ENCODE results near the gene FMN2.

The FMN2 gene

DNA sequence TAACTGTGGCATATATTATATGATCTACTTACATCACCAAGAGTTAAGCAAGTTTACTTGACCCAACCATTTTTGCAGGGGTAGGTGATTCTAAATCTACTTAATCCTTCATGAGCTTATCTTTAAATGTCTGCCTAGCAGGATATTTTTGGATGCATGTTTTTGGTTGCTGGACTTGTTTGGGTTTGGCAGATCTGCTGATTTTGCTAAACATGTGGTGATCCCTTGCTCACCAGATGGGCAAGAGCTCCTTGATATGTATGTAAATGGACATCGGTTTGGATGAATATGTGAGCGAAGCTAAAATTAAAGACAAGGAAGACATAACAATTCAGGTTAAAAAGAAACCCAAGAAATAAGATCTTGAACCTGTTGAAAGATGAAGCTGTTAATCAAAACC, 36.7 kb downstream of the FMN2 start:
- Histone ChIP-seq H3K27ac (ENCODE audit: insufficient read depth, low read length, poor library complexity, severe bottlenecking) (no peak overlapping the region), H3K27me3 (replicated peaks; ENCODE audit: control insufficient read depth, insufficient read depth, low read length, poor library complexity, severe bottlenecking) (no peaks in the 10 kb centered on the region), H3K36me3 (ENCODE audit: control insufficient read depth, insufficient read depth, low read length) (no peaks in the 10 kb centered on the region), H3K4me3 (ENCODE audit: insufficient read depth, low read depth, low read length, poor library complexity, severe bottlenecking) (no peak overlapping the region), H3K4me1 (ENCODE audit: control insufficient read depth, insufficient read depth, low read length, poor library complexity, severe bottlenecking) (no peaks in the 10 kb centered on the region), H3K9me3 (ENCODE audit: control insufficient read depth, low read length) (no peaks in the 10 kb centered on the region)
- DNase-seq = no peak

DNA sequence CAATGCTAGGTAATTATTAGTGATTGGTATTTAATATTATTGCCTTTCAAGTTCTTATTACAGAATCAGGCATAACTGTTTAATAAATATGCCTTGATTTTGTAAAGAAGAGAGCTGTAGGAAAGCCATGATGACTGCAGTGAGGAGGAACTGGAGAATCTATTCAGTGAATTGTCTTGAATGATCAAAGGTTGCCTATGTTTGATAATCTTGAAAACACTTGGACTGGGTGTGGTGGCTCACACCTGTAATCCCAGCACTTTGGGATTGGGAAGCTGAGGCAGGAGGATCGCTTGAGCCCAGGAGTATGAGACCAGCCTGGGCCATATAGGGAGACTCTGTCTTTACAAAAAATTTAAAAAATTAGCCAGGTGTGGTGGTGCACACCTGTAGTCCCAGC, 42.4 kb downstream of the FMN2 start:
- no peak for DNase-seq

DNA sequence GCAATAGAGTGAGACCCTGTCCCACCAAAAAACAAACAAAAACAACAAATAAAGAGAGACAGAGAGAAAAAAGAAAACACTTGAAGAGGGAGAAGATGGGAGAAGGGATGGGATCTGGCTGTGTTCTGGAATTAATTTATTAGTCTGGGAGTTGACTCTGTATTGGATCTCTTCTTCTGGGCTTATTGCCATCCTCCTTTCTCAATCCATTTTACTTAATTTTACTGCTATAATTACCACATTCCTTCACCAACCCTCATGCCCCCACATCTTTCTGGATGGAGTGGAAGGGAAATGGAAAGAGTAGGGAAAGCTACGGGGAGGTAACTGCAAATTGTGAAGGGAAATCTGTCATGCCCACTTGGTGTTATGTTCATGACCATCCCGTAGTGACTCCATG, 42.9 kb downstream of the FMN2 start:
- H3K36me3 ChIP-seq (ENCODE audit: control insufficient read depth, insufficient read depth, low read length) = no peaks in the 10 kb centered on the region
- no peaks in the 10 kb centered on the region for H3K9me3 ChIP-seq (ENCODE audit: control insufficient read depth, low read length)
- no peaks in the 10 kb centered on the region for H3K4me1 ChIP-seq (ENCODE audit: control insufficient read depth, insufficient read depth, low read length, poor library complexity, severe bottlenecking)
- DNase-seq = no peak
- no peak overlapping the region for H3K4me3 ChIP-seq (ENCODE audit: insufficient read depth, low read depth, low read length, poor library complexity, severe bottlenecking)
- H3K27me3 ChIP-seq (replicated peaks; ENCODE audit: control insufficient read depth, insufficient read depth, low read length, poor library complexity, severe bottlenecking) = no peaks in the 10 kb centered on the region
- no peak overlapping the region for H3K27ac ChIP-seq (ENCODE audit: insufficient read depth, low read length, poor library complexity, severe bottlenecking)

More for the DNA sequence above, 42.4 kb downstream of the FMN2 start:
- H3K4me3 ChIP-seq (ENCODE audit: insufficient read depth, low read depth, low read length, poor library complexity, severe bottlenecking) = no peak overlapping the region
- H3K27ac ChIP-seq (ENCODE audit: insufficient read depth, low read length, poor library complexity, severe bottlenecking) = no peak overlapping the region
- no peaks in the 10 kb centered on the region for H3K36me3 ChIP-seq (ENCODE audit: control insufficient read depth, insufficient read depth, low read length)
- H3K4me1 ChIP-seq (ENCODE audit: control insufficient read depth, insufficient read depth, low read length, poor library complexity, severe bottlenecking) = no peaks in the 10 kb centered on the region
- no peaks in the 10 kb centered on the region for H3K9me3 ChIP-seq (ENCODE audit: control insufficient read depth, low read length)
- H3K27me3 ChIP-seq (replicated peaks; ENCODE audit: control insufficient read depth, insufficient read depth, low read length, poor library complexity, severe bottlenecking) = no peaks in the 10 kb centered on the region

DNA sequence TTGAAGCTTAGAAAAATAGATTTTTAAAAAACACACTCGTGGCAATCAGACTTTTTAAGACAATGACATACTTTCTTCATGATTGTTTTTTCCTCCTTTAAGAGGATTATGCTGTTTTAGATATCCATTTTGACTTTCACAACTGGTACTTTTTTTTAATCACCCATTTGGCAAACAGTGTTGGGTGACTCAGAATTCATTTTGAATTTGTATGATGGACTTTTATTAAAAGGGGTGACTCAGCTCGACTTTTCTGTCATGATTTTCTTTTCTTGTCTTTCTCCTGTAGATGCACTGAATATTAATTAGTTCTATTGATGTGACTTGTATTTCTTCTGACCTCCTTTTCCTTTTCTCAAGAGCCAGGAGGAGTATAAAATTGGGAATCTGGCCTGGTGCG, 44.7 kb downstream of the FMN2 start:
- no peaks in the 10 kb centered on the region for H3K36me3 ChIP-seq (ENCODE audit: control insufficient read depth, insufficient read depth, low read length)
- no peaks in the 10 kb centered on the region for H3K27me3 ChIP-seq (replicated peaks; ENCODE audit: control insufficient read depth, insufficient read depth, low read length, poor library complexity, severe bottlenecking)
- no peak overlapping the region for H3K4me3 ChIP-seq (ENCODE audit: insufficient read depth, low read depth, low read length, poor library complexity, severe bottlenecking)
- no peak overlapping the region for H3K27ac ChIP-seq (ENCODE audit: insufficient read depth, low read length, poor library complexity, severe bottlenecking)
- H3K9me3 ChIP-seq (ENCODE audit: control insufficient read depth, low read length) = no peaks in the 10 kb centered on the region
- no peaks in the 10 kb centered on the region for H3K4me1 ChIP-seq (ENCODE audit: control insufficient read depth, insufficient read depth, low read length, poor library complexity, severe bottlenecking)
- DNase-seq = no peak

- H3K9me3 ChIP-seq (ENCODE audit: control insufficient read depth, low read length) = no peaks in the 10 kb centered on the region
- DNase-seq = no peak
- H3K36me3 ChIP-seq (ENCODE audit: control insufficient read depth, insufficient read depth, low read length) = no peaks in the 10 kb centered on the region
- H3K27me3 ChIP-seq (replicated peaks; ENCODE audit: control insufficient read depth, insufficient read depth, low read length, poor library complexity, severe bottlenecking) = no peaks in the 10 kb centered on the region
- H3K27ac ChIP-seq (ENCODE audit: insufficient read depth, low read length, poor library complexity, severe bottlenecking) = no peak overlapping the region
- no peaks in the 10 kb centered on the region for H3K4me1 ChIP-seq (ENCODE audit: control insufficient read depth, insufficient read depth, low read length, poor library complexity, severe bottlenecking)
- no peak overlapping the region for H3K4me3 ChIP-seq (ENCODE audit: insufficient read depth, low read depth, low read length, poor library complexity, severe bottlenecking)
Measured at GRCh38 chr1:240138867-240139266, 47.2 kb downstream of the FMN2 start.

DNA sequence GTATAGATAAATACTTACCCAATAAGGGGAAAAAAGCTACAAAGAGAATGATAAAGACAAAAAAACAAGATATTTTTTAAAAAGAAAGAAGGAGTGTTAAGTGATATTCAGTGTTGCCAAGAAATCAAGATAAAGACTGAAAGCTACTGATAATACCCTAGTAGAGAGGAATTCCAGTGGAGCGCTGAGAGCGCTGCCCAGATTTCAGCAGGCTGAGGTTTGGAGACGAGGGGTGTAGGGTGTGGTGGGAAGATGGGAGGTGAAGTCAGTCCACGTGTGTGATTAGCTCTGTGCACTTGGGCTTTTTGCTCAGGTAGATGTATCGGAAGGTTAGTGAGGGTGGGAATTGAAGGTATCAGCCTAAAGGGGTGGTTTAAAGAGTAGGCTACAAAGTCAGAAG, 47.8 kb downstream of the FMN2 start:
- no peaks in the 10 kb centered on the region for H3K9me3 ChIP-seq (ENCODE audit: control insufficient read depth, low read length)
- no peaks in the 10 kb centered on the region for H3K4me1 ChIP-seq (ENCODE audit: control insufficient read depth, insufficient read depth, low read length, poor library complexity, severe bottlenecking)
- no peak overlapping the region for H3K27ac ChIP-seq (ENCODE audit: insufficient read depth, low read length, poor library complexity, severe bottlenecking)
- DNase-seq = no peak
- H3K36me3 ChIP-seq (ENCODE audit: control insufficient read depth, insufficient read depth, low read length) = no peaks in the 10 kb centered on the region
- no peaks in the 10 kb centered on the region for H3K27me3 ChIP-seq (replicated peaks; ENCODE audit: control insufficient read depth, insufficient read depth, low read length, poor library complexity, severe bottlenecking)
- H3K4me3 ChIP-seq (ENCODE audit: insufficient read depth, low read depth, low read length, poor library complexity, severe bottlenecking) = no peak overlapping the region

GRCh38 chr1:240145120-240145519, 53.4 kb downstream of the FMN2 start:
- H3K27me3 ChIP-seq (replicated peaks; ENCODE audit: control insufficient read depth, insufficient read depth, low read length, poor library complexity, severe bottlenecking) = no peaks in the 10 kb centered on the region
- H3K9me3 ChIP-seq (ENCODE audit: control insufficient read depth, low read length) = no peaks in the 10 kb centered on the region
- no peak overlapping the region for H3K27ac ChIP-seq (ENCODE audit: insufficient read depth, low read length, poor library complexity, severe bottlenecking)
- H3K4me1 ChIP-seq (ENCODE audit: control insufficient read depth, insufficient read depth, low read length, poor library complexity, severe bottlenecking) = no peaks in the 10 kb centered on the region
- no peaks in the 10 kb centered on the region for H3K36me3 ChIP-seq (ENCODE audit: control insufficient read depth, insufficient read depth, low read length)
- H3K4me3 ChIP-seq (ENCODE audit: insufficient read depth, low read depth, low read length, poor library complexity, severe bottlenecking) = no peak overlapping the region
- DNase-seq = no peak

DNA sequence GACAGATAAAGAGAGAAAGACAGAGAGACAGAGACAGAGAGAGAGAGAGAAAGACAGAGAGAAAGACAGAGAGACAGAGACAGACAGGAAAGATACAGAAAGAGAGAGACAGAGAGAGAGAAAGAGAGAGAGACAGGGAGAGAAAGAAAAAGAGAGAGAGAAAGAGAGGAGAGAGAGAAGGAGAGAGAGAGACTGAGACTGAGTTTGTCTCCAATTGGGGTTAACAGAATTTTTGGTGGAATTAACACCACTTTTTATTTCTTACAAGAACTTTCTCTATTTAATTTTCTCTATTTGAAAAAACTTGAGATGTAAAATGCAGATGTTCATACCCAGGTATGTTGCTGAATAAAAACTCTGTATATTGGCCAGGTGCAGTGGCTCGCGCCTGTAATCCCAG, 56.6 kb downstream of the FMN2 start:
- no peak overlapping the region for H3K4me3 ChIP-seq (ENCODE audit: insufficient read depth, low read depth, low read length, poor library complexity, severe bottlenecking)
- no peak overlapping the region for H3K27ac ChIP-seq (ENCODE audit: insufficient read depth, low read length, poor library complexity, severe bottlenecking)
- H3K9me3 ChIP-seq (ENCODE audit: control insufficient read depth, low read length) = no peaks in the 10 kb centered on the region
- H3K36me3 ChIP-seq (ENCODE audit: control insufficient read depth, insufficient read depth, low read length) = no peaks in the 10 kb centered on the region
- no peaks in the 10 kb centered on the region for H3K4me1 ChIP-seq (ENCODE audit: control insufficient read depth, insufficient read depth, low read length, poor library complexity, severe bottlenecking)
- H3K27me3 ChIP-seq (replicated peaks; ENCODE audit: control insufficient read depth, insufficient read depth, low read length, poor library complexity, severe bottlenecking) = no peaks in the 10 kb centered on the region
- DNase-seq = no peak

GRCh38 chr1:240149484-240150094, 57.9 kb downstream of the FMN2 start:
- no peak overlapping the region for H3K4me3 ChIP-seq (ENCODE audit: insufficient read depth, low read depth, low read length, poor library complexity, severe bottlenecking)
- no peak for DNase-seq
- no peaks in the 10 kb centered on the region for H3K4me1 ChIP-seq (ENCODE audit: control insufficient read depth, insufficient read depth, low read length, poor library complexity, severe bottlenecking)
- H3K9me3 ChIP-seq (ENCODE audit: control insufficient read depth, low read length) = no peaks in the 10 kb centered on the region
- no peak overlapping the region for H3K27ac ChIP-seq (ENCODE audit: insufficient read depth, low read length, poor library complexity, severe bottlenecking)
- no peaks in the 10 kb centered on the region for H3K36me3 ChIP-seq (ENCODE audit: control insufficient read depth, insufficient read depth, low read length)
- no peaks in the 10 kb centered on the region for H3K27me3 ChIP-seq (replicated peaks; ENCODE audit: control insufficient read depth, insufficient read depth, low read length, poor library complexity, severe bottlenecking)

GRCh38 chr1:240151136-240151735, 59.6 kb downstream of the FMN2 start:
- H3K36me3 ChIP-seq (ENCODE audit: control insufficient read depth, insufficient read depth, low read length) = no peaks in the 10 kb centered on the region
- no peaks in the 10 kb centered on the region for H3K27me3 ChIP-seq (replicated peaks; ENCODE audit: control insufficient read depth, insufficient read depth, low read length, poor library complexity, severe bottlenecking)
- no peak overlapping the region for H3K27ac ChIP-seq (ENCODE audit: insufficient read depth, low read length, poor library complexity, severe bottlenecking)
- no peaks in the 10 kb centered on the region for H3K4me1 ChIP-seq (ENCODE audit: control insufficient read depth, insufficient read depth, low read length, poor library complexity, severe bottlenecking)
- H3K9me3 ChIP-seq (ENCODE audit: control insufficient read depth, low read length) = no peaks in the 10 kb centered on the region
- DNase-seq = no peak
- H3K4me3 ChIP-seq (ENCODE audit: insufficient read depth, low read depth, low read length, poor library complexity, severe bottlenecking) = no peak overlapping the region
